Caco-2 (cell line): ENCODE data around the gene EPHX1. TPM values are rescaled to one million over a fixed set of nuclear protein-coding genes. Genes with fewer than 3 reads are reported as not detected.

Source experiments
- BruUV-seq: library from RNA; stranded (reverse); fragments of 400-500 nt; replicated peaks from 2 replicates; lab custom pipeline; 2021; lab: Mats Ljungman, UMichigan
- CTCF ChIA-PET: fragments of 300-600 bp; sonication (Branson Sonifier 250); formaldehyde crosslinking; loops from one replicate; lab custom pipeline; 2022; ENCODE audit warnings: antibody characterized with exemption; lab: Charles Lee
- POLR2A ChIA-PET: fragments of 300-600 bp; sonication (Branson Sonifier 250); formaldehyde crosslinking; loops from one replicate; lab custom pipeline; 2022; ENCODE audit warnings: antibody characterized with exemption; lab: Charles Lee
- DNase-seq, 2 experiments: peaks; one replicate each; pipeline versions ENCODE4 v3.0.0 to v3.0.0-alpha.2; 2020 to 2022
- H3K27me3 ChIP-seq: replicated peaks from 2 replicates; pipeline ENCODE4 v1.6.0; 2011; ENCODE audit warnings: low read length; ENCODE audit not compliant: control insufficient read depth, insufficient read depth
- H3K36me3 ChIP-seq: 2 replicates; pipeline ENCODE4 v1.5.1; 2011; ENCODE audit warnings: low read length; ENCODE audit not compliant: control insufficient read depth, insufficient read depth
- H3K4me1 ChIP-seq: fragments of 250-450 bp; sonication (Bioruptor Pico); 2 replicates; pipeline ENCODE4 v1.5.1; 2020; ENCODE audit warnings: mild to moderate bottlenecking
- H3K4me3 ChIP-seq: 2 replicates; pipeline ENCODE4 v1.5.1; 2011; ENCODE audit warnings: low read depth, mild to moderate bottlenecking, control low read depth, low read length
- H3K9me3 ChIP-seq: fragments of 250-450 bp; sonication (Bioruptor Pico); 2 replicates; pipeline ENCODE4 v1.5.1; 2020; ENCODE audit warnings: mild to moderate bottlenecking, moderate library complexity
- H3K27ac Mint-ChIP-seq: one replicate; pipeline ENCODE4 v1.8.0; 2022; ENCODE audit warnings: mixed read lengths; ENCODE audit not compliant: unreplicated experiment
- H3K27me3 Mint-ChIP-seq: one replicate; pipeline ENCODE4 v1.8.0; 2022; ENCODE audit warnings: mixed read lengths; ENCODE audit not compliant: insufficient read depth, unreplicated experiment
- H3K36me3 Mint-ChIP-seq: one replicate; pipeline ENCODE4 v1.8.0; 2022; ENCODE audit warnings: mild to moderate bottlenecking, mixed read lengths; ENCODE audit not compliant: insufficient read depth, unreplicated experiment
- H3K4me1 Mint-ChIP-seq: one replicate; pipeline ENCODE4 v1.8.0; 2022; ENCODE audit warnings: low read depth, mixed read lengths; ENCODE audit not compliant: unreplicated experiment
- H3K4me3 Mint-ChIP-seq: one replicate; pipeline ENCODE4 v1.8.0; 2022; ENCODE audit warnings: mild to moderate bottlenecking, moderate library complexity, mixed read lengths; ENCODE audit not compliant: unreplicated experiment
- H3K9me3 Mint-ChIP-seq: one replicate; pipeline ENCODE4 v1.8.0; 2022; ENCODE audit warnings: mixed read lengths; ENCODE audit not compliant: unreplicated experiment
- CTCF ChIP-seq, 2 experiments: fragments of 200-600 bp in 1 of 2; IDR thresholded peaks; 1 replicate in 1 of 2; 2 replicates in 1 of 2; pipeline versions ENCODE4 v1.5.1 to v1.8.0; 2011 to 2022; ENCODE audit warnings: antibody characterized with exemption in 1 of 2, control low read depth in 1 of 2, inconsistent platforms in 1 of 2, low read depth in 1 of 2, low read length in 1 of 2, mild to moderate bottlenecking in 1 of 2, moderate library complexity in 1 of 2; ENCODE audit not compliant: insufficient read depth in 1 of 2, severe bottlenecking in 1 of 2, unreplicated experiment in 1 of 2
- intact Hi-C: fragments of 100-400 bp; cut with micrococcal nuclease; formaldehyde crosslinking; loops from one replicate; pipeline ENCODE4 v1.10.0; 2022; ENCODE audit not compliant: unreplicated experiment
- total RNA-seq: library from RNA; stranded (reverse); gene quantifications from 2 replicates; pipeline ENCODE4 v1.2.3, GENCODE V29; 2022

EPHX1 gene
- total RNA-seq, 1 experiment from 2014 or later, result 88.5 TPM

DNA sequence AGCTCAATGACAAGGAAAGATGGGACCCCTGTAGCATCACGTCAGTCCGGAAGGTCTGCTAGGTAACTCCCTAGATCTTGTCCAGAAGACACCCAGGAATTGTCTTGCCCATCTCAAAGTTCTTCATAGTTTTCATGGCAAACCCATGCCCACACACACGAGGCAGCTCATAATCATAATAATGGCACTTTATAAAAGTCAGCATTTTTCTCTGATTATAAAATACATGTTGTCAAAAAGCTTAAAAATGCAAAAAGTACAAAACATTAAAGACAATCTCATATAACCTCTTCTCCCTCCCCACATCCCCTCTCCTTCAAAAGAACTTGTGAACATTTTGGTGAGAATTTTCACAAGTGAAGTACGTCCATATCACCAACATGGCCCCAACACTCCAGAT is 30.8 kb downstream of the EPHX1 start:
- DNase-seq, result no peak
- Histone ChIP-seq H3K4me1 (no peaks in the 10 kb centered on the region), H3K27me3 (no peaks in the 10 kb centered on the region), H3K36me3 (peaks cover 2% of the 10 kb centered on the region; the same call in 1 of the 2 replicates), H3K9me3 (no peaks in the 10 kb centered on the region), H3K4me3 (no peak overlapping the region)
- Mint-ChIP-seq H3K9me3 (no peaks in the 10 kb centered on the region), H3K27me3 (no peaks in the 10 kb centered on the region), H3K4me3 (no peak overlapping the region), H3K36me3 (peaks cover 58% of the 10 kb centered on the region), H3K27ac (no peak overlapping the region), H3K4me1 (no peaks in the 10 kb centered on the region)
- ChIA-PET CTCF (no interaction called here), POLR2A (no interaction called here)
- TF ChIP-seq CTCF (IDR thresholded peaks at IDR 0.05; ENCODE audit: insufficient read depth in 1 of 2, low read depth in 1 of 2, low read length in 1 of 2, severe bottlenecking in 1 of 2, unreplicated experiment in 1 of 2), result no peak
- BruUV-seq, result no TSS peak
- intact Hi-C loops, result loop anchor here (10.0 kb wide), 1 partner anchor 286 kb away; no protein-coding TSS in a partner anchor

DNA sequence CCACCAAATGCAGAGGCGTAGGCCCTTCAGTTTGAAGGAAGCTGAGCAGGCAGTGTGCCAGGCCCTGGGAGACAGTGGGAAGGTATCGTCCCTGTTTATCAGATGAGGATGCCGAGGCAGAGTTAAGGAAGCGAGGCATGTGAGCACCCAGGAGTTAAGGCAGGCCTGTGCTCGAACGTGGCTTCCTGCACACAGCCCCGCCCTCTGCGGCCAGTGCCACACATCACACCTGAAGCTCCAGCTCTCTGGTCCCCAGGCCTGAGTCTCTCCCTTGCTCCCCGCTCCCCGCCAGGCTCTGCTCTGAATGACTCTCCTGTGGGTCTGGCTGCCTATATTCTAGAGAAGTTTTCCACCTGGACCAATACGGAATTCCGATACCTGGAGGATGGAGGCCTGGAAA is 32.1 kb downstream of the EPHX1 start:
- Mint-ChIP-seq H3K4me1 (no peaks in the 10 kb centered on the region), H3K36me3 (peaks cover 66% of the 10 kb centered on the region), H3K27me3 (no peaks in the 10 kb centered on the region), H3K4me3 (no peak overlapping the region), H3K9me3 (no peaks in the 10 kb centered on the region), H3K27ac (no peak overlapping the region)
- Histone ChIP-seq H3K9me3 (no peaks in the 10 kb centered on the region), H3K4me3 (no peak overlapping the region), H3K36me3 (peaks cover 2% of the 10 kb centered on the region; the same call in 1 of the 2 replicates), H3K27me3 (no peaks in the 10 kb centered on the region), H3K4me1 (no peaks in the 10 kb centered on the region)
- no TSS peak for BruUV-seq
- no peak for TF ChIP-seq CTCF (IDR thresholded peaks at IDR 0.05; ENCODE audit: insufficient read depth in 1 of 2, low read depth in 1 of 2, low read length in 1 of 2, severe bottlenecking in 1 of 2, unreplicated experiment in 1 of 2)
- DNase-seq, result no peak
- ChIA-PET CTCF (interaction anchor here (0.7 kb wide), 1 partner anchor 64 kb away, joined by 3 read pairs; the partner anchor contains the start of gene SRP9), POLR2A (no interaction called here)
- intact Hi-C loops, result loop anchor here (10.0 kb wide), 1 partner anchor 287 kb away; no protein-coding TSS in a partner anchor

- no peaks in the 10 kb centered on the region for H3K27me3 Mint-ChIP-seq
- Histone ChIP-seq H3K27me3 (no peaks in the 10 kb centered on the region), H3K9me3 (no peaks in the 10 kb centered on the region), H3K4me3 (no peak overlapping the region), H3K36me3 (peaks cover 2% of the 10 kb centered on the region; the same call in 1 of the 2 replicates), H3K4me1 (no peaks in the 10 kb centered on the region)
- H3K4me3 Mint-ChIP-seq, result no peak overlapping the region
- ChIA-PET POLR2A (no interaction called here), CTCF (interaction anchor here (0.7 kb wide), 1 partner anchor 65 kb away, joined by 3 read pairs; the partner anchor contains the start of gene SRP9)
- H3K9me3 Mint-ChIP-seq, result no peaks in the 10 kb centered on the region
- BruUV-seq, result no TSS peak
- no peaks in the 10 kb centered on the region for H3K4me1 Mint-ChIP-seq
- peaks cover 72% of the 10 kb centered on the region for H3K36me3 Mint-ChIP-seq
- no peak for DNase-seq
- intact Hi-C loops, result loop anchor here (10.0 kb wide), 1 partner anchor 288 kb away; no protein-coding TSS in a partner anchor
- no peak for TF ChIP-seq CTCF (IDR thresholded peaks at IDR 0.05; ENCODE audit: insufficient read depth in 1 of 2, low read depth in 1 of 2, low read length in 1 of 2, severe bottlenecking in 1 of 2, unreplicated experiment in 1 of 2)
- peak overlapping the region; percentile 36 for H3K27ac Mint-ChIP-seq
Observed at GRCh38 chr1:225842788-225843425, 33.0 kb downstream of the EPHX1 start.
